Stomach (tissue), 4 donors: ENCODE measurements around the gene VDAC1.

ENCODE experiments used
- CTCF ChIP-seq, 7 experiments: fragments of 450-650 bp in 4 of 7; fragments of 200-600 bp in 3 of 7; sonication (generic) in 3 of 7; IDR thresholded peaks; one replicate each; pipeline ENCODE4 v1.5.1; 2016 to 2019; ENCODE audit warnings: antibody characterized with exemption in 7 of 7, control low read depth in 2 of 7, mild to moderate bottlenecking in 1 of 7
- EP300 ChIP-seq: sonication (generic); formaldehyde crosslinking; IDR thresholded peaks from one replicate; pipeline ENCODE4 v1.6.1; 2017; ENCODE audit warnings: antibody characterized with exemption
- POLR2A ChIP-seq, 4 donors: fragments of 450-650 bp; IDR thresholded peaks; one replicate each; pipeline ENCODE4 v1.6.1; 2016; ENCODE audit warnings: antibody characterized with exemption in 4 of 4, control low read depth in 2 of 4, mild to moderate bottlenecking in 1 of 4, moderate library complexity in 1 of 4
- POLR2AphosphoS5 ChIP-seq, 3 donors: sonication (generic); formaldehyde crosslinking; IDR thresholded peaks; one replicate each; pipeline ENCODE4 v1.6.1; 2016; ENCODE audit warnings: antibody characterized with exemption in 3 of 3

- TF ChIP-seq CTCF (IDR thresholded peaks at IDR 0.05), result no peak
- no peak for TF ChIP-seq POLR2AphosphoS5 (IDR thresholded peaks at IDR 0.05)
- TF ChIP-seq EP300, result no peak
- TF ChIP-seq POLR2A (IDR thresholded peaks at IDR 0.05), result no peak
These were observed 2.6 kb downstream of the VDAC1 start for GRCh38 chr5:134001938-134002731.
